ENCODE measurements around the gene SCGB1D1. TPM values are rescaled to one million over a fixed set of nuclear protein-coding genes. Genes with fewer than 3 reads are reported as not detected.

Gene SCGB1D1
- polyA plus RNA-seq, 1 donor from 2014 or later = not detected

DNA sequence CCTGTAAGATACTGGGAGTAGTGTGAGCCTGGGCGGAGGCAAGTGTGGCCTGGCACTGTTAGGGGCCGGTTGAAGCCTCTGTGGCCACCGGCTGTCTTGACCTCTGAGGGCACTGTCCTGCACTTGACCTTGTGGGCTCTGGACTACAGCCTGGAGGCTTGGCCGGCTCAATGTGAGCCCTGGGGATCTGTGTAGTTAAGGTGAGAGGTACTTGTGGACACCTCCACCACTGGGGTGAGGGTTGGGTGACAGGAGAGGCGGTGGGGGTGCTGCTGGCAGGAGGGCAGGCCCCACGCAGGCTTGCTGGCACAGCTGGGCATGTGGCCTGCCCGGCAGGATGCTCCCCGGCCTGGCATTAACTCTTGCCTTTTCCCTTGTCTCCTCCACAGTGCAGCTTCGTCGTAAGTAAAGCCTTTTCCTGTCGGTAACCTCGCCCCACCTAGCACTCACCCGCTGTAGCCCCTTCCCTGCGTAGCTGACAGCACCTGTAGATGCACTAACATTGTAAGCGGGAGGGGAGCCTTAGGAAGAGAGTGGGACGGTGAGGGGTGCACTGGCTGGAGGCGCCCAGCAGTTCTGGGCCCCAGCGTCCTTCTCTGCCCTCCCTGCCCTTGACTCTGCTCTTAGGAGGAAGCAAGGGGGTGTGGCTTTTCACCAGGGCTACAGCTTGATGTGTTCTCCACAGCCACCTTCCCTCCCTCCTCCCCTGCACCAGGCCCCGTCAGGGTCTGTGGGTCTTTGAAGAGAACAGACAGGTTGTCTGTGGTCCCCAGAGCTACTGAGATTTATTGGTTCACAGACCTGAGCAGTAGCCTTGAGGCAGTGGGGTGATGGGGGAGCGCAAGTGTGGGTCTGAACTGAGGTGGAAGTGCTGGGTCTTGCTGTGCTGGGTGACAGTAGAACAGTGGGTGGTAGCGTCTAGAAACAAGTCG, 48.6 kb upstream of the SCGB1D1 start:
- Histone ChIP-seq H3K9ac (ENCODE audit: low read length) (no peak overlapping the region), H3F3A (ENCODE audit: insufficient read depth, low read length, poor library complexity, severe bottlenecking) (no peaks in the 10 kb centered on the region), H3K27ac (ENCODE audit: low read length) (no peak overlapping the region), H3K4me3 (ENCODE audit: low read length) (no peak overlapping the region), H3K9me3 (ENCODE audit: low read length) (no peaks in the 10 kb centered on the region), H4K20me1 (ENCODE audit: insufficient read depth) (no peaks in the 10 kb centered on the region), H3K27me3 (ENCODE audit: insufficient read depth, low read depth, low read length) (no peaks in the 10 kb centered on the region), H3K9me2 (ENCODE audit: insufficient read depth, low read length) (no peaks in the 10 kb centered on the region), H3K79me2 (replicated peaks; ENCODE audit: insufficient read depth, low read length) (no peaks in the 10 kb centered on the region), H3K4me2 (ENCODE audit: low read length) (no peak overlapping the region), H2AFZ (ENCODE audit: low read depth, low read length) (no peak overlapping the region), H3K36me3 (ENCODE audit: insufficient read depth, low read length) (no peaks in the 10 kb centered on the region)
- TF ChIP-seq TAF1 (IDR thresholded peaks at IDR 0.05; ENCODE audit: low read depth) (no peak), EP300 (conservative IDR thresholded peaks at IDR 0.05; ENCODE audit: poor library complexity, severe bottlenecking) (no peak), POLR2AphosphoS5 (IDR thresholded peaks at IDR 0.05) (no peak), RAD21 (conservative IDR thresholded peaks at IDR 0.05) (no peak), SMC3 (conservative IDR thresholded peaks at IDR 0.05; ENCODE audit: poor library complexity) (no peak), MXI1 (conservative IDR thresholded peaks at IDR 0.05; ENCODE audit: poor library complexity, severe bottlenecking) (no peak), EZH2 (IDR thresholded peaks at IDR 0.05; ENCODE audit: borderline replicate concordance, insufficient read depth, low read length, poor library complexity, severe bottlenecking) (no peak)
- TF ChIP-seq, protein P1, sequence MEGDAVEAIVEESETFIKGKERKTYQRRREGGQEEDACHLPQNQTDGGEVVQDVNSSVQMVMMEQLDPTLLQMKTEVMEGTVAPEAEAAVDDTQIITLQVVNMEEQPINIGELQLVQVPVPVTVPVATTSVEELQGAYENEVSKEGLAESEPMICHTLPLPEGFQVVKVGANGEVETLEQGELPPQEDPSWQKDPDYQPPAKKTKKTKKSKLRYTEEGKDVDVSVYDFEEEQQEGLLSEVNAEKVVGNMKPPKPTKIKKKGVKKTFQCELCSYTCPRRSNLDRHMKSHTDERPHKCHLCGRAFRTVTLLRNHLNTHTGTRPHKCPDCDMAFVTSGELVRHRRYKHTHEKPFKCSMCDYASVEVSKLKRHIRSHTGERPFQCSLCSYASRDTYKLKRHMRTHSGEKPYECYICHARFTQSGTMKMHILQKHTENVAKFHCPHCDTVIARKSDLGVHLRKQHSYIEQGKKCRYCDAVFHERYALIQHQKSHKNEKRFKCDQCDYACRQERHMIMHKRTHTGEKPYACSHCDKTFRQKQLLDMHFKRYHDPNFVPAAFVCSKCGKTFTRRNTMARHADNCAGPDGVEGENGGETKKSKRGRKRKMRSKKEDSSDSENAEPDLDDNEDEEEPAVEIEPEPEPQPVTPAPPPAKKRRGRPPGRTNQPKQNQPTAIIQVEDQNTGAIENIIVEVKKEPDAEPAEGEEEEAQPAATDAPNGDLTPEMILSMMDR (IDR thresholded peaks at IDR 0.05; ENCODE audit: poor library complexity, severe bottlenecking) = no peak
- TF ChIP-seq, protein P2, sequence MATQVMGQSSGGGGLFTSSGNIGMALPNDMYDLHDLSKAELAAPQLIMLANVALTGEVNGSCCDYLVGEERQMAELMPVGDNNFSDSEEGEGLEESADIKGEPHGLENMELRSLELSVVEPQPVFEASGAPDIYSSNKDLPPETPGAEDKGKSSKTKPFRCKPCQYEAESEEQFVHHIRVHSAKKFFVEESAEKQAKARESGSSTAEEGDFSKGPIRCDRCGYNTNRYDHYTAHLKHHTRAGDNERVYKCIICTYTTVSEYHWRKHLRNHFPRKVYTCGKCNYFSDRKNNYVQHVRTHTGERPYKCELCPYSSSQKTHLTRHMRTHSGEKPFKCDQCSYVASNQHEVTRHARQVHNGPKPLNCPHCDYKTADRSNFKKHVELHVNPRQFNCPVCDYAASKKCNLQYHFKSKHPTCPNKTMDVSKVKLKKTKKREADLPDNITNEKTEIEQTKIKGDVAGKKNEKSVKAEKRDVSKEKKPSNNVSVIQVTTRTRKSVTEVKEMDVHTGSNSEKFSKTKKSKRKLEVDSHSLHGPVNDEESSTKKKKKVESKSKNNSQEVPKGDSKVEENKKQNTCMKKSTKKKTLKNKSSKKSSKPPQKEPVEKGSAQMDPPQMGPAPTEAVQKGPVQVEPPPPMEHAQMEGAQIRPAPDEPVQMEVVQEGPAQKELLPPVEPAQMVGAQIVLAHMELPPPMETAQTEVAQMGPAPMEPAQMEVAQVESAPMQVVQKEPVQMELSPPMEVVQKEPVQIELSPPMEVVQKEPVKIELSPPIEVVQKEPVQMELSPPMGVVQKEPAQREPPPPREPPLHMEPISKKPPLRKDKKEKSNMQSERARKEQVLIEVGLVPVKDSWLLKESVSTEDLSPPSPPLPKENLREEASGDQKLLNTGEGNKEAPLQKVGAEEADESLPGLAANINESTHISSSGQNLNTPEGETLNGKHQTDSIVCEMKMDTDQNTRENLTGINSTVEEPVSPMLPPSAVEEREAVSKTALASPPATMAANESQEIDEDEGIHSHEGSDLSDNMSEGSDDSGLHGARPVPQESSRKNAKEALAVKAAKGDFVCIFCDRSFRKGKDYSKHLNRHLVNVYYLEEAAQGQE (IDR thresholded peaks at IDR 0.05; ENCODE audit: borderline replicate concordance) = no peak

DNA sequence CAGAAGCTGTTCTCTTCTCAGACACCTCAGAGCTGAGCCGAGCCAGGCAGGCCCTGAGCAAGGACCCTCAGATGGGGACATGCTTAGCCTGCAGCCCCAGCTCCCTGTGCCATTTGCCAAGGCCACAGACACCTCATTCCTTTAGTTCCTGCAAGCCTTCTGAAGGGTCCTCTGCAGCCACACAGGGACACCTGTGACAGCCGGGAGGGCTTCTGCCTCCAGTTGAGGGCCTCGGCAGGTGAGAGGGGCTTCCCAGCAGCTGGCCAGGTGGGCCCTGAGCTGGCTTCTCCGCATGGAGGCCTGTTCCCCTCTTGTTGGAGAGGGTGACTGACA, 48.0 kb upstream of the SCGB1D1 start:
- no peak for TF ChIP-seq MXI1 (conservative IDR thresholded peaks at IDR 0.05; ENCODE audit: poor library complexity, severe bottlenecking)
- TF ChIP-seq, protein P2 (IDR thresholded peaks at IDR 0.05; ENCODE audit: borderline replicate concordance) = no peak
- no peak for TF ChIP-seq POLR2AphosphoS5 (IDR thresholded peaks at IDR 0.05)
- no peak for TF ChIP-seq SMC3 (conservative IDR thresholded peaks at IDR 0.05; ENCODE audit: poor library complexity)
- TF ChIP-seq TAF1 (IDR thresholded peaks at IDR 0.05; ENCODE audit: low read depth) = no peak
- no peak for TF ChIP-seq EZH2 (IDR thresholded peaks at IDR 0.05; ENCODE audit: borderline replicate concordance, insufficient read depth, low read length, poor library complexity, severe bottlenecking)
- TF ChIP-seq EP300 (conservative IDR thresholded peaks at IDR 0.05; ENCODE audit: poor library complexity, severe bottlenecking) = no peak
- TF ChIP-seq, protein P1 (IDR thresholded peaks at IDR 0.05; ENCODE audit: poor library complexity, severe bottlenecking) = no peak
- TF ChIP-seq RAD21 (conservative IDR thresholded peaks at IDR 0.05) = no peak
- Histone ChIP-seq H3K9me2 (ENCODE audit: insufficient read depth, low read length) (no peaks in the 10 kb centered on the region), H3K4me3 (ENCODE audit: low read length) (no peak overlapping the region), H4K20me1 (ENCODE audit: insufficient read depth) (no peaks in the 10 kb centered on the region), H3K79me2 (replicated peaks; ENCODE audit: insufficient read depth, low read length) (no peaks in the 10 kb centered on the region), H3K4me2 (ENCODE audit: low read length) (no peak overlapping the region), H3F3A (ENCODE audit: insufficient read depth, low read length, poor library complexity, severe bottlenecking) (no peaks in the 10 kb centered on the region), H3K27me3 (ENCODE audit: insufficient read depth, low read depth, low read length) (no peaks in the 10 kb centered on the region), H3K9me3 (ENCODE audit: low read length) (no peaks in the 10 kb centered on the region), H3K9ac (ENCODE audit: low read length) (no peak overlapping the region), H2AFZ (ENCODE audit: low read depth, low read length) (no peak overlapping the region), H3K36me3 (ENCODE audit: insufficient read depth, low read length) (no peaks in the 10 kb centered on the region), H3K27ac (ENCODE audit: low read length) (no peak overlapping the region)

All from neural cell (in vitro differentiated cells).